Kasumi-1 (cell line): ENCODE results near the gene TMEM219.
"Not testable (repeated sequence)": the region's sequence is repeated elsewhere in the genome, so short reads cannot be mapped to it uniquely, and the experiment has no call there.

Source experiments
- DNase-seq, 2 experiments: peaks; one replicate each; lab custom pipeline; 2025; lab: John Stamatoyannopoulos, UW

The TMEM219 gene

DNA sequence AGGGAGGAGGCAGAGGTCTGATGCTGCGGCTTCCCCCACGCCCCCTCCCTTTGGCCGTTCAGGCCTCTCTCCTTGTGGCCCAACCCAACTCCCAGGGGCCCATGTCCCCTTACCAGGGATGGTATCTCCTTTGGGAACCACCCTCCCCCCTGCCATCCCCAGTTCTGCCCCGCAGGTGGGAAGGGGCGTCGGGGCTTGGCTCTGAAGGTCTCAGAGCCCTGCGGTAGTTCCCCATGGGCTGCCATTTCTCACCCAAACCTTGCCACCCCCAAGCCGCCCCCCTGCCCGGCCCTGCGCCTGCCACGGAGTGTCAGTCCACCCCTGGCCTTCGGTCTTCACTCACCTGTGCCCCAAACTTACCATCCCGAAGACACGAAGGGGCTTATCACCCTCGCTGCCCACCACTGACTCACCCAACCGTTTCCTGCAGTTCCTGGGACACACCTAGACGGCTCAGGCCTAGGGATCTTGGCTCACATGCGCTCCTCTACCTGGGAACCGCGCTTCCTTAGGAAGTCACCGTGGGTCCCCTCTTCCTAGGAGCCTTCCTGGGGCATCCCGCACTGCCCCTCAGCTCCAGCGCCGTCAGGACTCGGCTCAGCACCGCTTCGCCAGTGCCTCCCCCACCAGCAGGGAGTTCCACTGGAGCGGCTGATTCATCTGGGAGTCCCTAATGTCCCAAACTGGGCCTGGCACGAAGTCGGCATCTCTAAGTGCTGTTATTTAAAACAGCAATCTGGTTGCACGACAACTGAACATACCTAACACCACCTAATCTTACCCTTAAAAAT lies 50.0 kb downstream of the TMEM219 start:
- no peak for DNase-seq

DNA sequence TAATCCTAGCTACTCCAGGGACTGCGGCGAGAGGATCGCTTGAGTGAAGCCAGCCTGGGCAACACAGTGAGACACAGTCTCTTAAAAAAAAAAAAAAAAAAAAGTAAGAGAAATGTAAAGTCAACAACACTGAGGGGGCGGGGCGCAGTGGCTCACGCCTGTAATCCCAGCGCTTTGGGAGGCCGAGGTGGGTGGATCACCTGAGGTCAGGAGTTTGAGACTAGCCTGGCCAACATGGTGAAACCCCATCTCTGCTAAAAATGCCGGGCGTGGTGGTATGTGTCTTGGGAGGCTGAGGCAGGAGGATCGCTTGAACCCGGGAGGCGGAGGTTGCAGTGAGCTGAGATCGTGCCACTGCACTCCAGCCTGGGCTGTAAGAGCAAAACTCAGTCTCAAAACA lies 50.7 kb downstream of the TMEM219 start:
- not testable (repeated sequence) for DNase-seq

DNA sequence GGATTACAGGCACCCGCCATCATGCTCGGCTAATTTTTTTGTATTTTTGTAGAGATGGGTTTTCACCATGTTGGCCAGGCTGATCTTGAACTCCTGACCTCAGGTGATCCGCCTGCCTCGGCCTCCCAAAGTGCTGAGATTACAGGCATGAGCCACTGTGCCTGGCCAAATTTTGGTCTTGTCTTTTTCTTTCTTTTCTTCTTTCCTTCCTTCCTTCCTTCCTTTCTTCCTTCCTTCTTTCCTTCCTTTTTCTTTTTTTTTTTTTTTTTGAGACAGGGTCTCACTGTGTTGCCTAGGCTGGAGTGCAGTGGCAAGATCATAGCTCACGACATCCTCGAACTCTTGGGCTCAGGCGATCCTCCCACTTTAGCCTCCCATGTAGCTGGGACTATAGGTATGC lies 53.6 kb downstream of the TMEM219 start:
- not testable (repeated sequence) for DNase-seq

DNA sequence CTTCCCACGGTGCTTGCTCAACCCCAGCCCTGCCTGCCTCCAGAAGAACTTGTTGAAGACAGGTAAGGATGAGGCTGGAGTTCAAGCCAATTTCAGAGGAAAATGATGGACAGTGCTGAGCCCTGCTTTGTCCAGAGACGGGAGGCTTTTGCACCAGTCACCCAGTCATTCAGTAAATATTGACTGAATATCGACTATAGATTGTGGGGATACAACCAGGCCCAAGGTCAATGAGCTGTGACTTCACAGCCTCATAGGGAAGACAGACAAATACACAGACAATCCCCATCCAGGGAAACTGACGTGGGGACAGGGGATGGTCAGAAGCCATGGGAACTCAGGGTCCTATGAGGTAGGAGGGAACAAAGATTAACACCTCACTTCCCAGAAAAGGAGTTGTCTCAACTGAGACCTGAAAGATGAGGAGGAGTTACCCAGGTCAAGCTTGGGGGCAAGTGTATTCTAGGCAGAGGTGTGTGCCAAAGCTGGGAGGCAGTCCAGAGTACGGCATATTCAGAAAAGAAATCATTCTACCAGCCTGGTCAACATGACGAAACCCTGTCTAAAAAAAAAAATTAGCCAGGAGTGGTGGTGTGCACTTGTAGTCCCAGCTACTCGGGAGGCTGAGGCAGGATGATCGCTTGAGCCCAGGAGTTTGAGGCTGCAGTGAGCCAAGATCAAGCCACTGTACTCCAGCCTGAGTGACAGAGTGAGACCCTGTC lies 54.8 kb downstream of the TMEM219 start:
- DNase-seq = no peak

DNA sequence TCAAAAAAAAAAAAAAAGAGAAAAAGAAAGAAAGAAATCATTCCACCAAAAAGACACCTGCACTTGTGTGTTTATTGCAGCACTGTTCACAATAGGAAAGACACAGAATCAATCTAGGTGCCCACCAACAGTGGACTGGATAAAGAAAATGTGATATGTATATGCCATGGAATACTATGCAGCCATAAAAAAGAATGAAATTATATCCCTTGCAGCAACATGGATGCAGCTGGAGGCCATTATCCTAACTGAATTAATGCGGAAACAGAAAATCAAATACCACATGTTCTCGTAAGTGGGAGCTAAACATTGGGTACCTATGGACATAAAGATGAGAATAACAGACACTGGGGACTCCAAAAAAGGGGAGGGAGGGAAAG lies 55.4 kb downstream of the TMEM219 start:
- no peak for DNase-seq

DNA sequence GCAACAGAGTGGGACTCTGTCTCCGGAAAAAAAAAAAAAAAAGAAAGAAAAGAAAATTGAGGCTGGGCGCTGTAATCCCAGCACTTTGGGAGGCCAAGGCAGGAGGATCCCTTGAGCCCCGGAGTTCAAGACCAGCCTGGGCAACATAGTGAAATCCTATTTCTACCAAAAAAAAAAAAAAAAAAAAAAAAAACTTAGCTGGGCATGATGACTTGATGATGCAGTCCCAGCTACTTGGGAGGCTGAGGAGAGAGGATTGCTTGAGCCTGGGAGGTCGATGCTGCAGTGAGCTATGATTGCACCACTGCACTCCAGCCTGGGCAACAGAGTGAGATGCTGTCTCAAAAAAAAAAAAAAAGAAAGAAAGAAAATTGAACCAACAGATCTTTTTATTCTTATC lies 56.1 kb downstream of the TMEM219 start:
- not testable (repeated sequence) for DNase-seq

DNA sequence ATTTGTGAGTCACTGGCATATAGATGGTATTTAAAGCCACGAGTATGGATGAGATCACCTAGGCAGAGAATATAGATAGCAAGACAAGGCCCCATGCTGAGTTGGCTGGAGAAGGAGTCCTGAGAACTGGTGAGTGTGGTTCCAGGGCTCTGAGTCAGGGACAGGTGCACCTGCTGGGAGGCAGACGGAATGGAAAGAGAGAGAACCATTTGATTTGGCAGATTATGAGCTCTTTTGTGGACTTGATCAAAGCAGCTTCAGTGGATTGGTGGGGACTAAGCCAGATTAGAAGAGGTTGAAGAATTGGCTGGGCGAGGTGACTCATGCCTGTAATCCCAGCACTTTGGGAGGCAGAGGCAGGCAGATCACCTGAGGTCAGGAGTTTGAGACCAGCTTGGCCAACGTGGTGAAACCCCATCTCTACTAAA lies 56.9 kb downstream of the TMEM219 start:
- DNase-seq = no peak
